Left ventricle myocardium inferior (tissue), 1 donor: ENCODE measurements around the gene MECP2. TPM values are rescaled to one million over a fixed set of nuclear protein-coding genes. Genes with fewer than 3 reads are reported as not detected.
A peak's percentile ranks its signal among the peaks of the same experiment; 100 is the strongest.

Experiments used
- DNase-seq: peaks from one replicate; pipeline ENCODE4 v3.0.0-alpha.2; 2020
- H3K27ac ChIP-seq: fragments of 200-600 bp; replicated peaks from 2 replicates; pipeline ENCODE4 v1.8.0; 2021
- H3K27me3 ChIP-seq: fragments of 200-600 bp; 2 replicates; pipeline ENCODE4 v1.8.0; 2021; ENCODE audit warnings: low read depth
- H3K36me3 ChIP-seq: fragments of 200-600 bp; 2 replicates; pipeline ENCODE4 v1.8.0; 2021
- H3K4me1 ChIP-seq: fragments of 200-600 bp; 2 replicates; pipeline ENCODE4 v1.8.0; 2021
- H3K4me3 ChIP-seq: fragments of 200-600 bp; 2 replicates; pipeline ENCODE4 v1.8.0; 2021; ENCODE audit warnings: mild to moderate bottlenecking, moderate library complexity
- H3K9me3 ChIP-seq: fragments of 200-600 bp; replicated peaks from 2 replicates; pipeline ENCODE4 v1.8.0; 2021
- CTCF ChIP-seq: fragments of 200-600 bp; IDR thresholded peaks from 2 replicates; pipeline ENCODE4 v1.8.0; 2021; ENCODE audit warnings: antibody characterized with exemption, mild to moderate bottlenecking, borderline replicate concordance
- intact Hi-C: fragments of 100-400 bp; cut with micrococcal nuclease; formaldehyde crosslinking; loops from one replicate; pipeline ENCODE4 v1.11.0; 2022
- total RNA-seq: library from RNA; stranded (reverse); fragmentation: NEBNext Ultra II Directional; extraction: Animal tissue kit (Norgen Biotek cat#: 25700); gene quantifications from one replicate; pipeline ENCODE4 v1.2.1, GENCODE V29; 2021
- donor health status: DM: no; HTN: yes; CAD: no; lungs with severe emphysema.

Gene MECP2
- total RNA-seq, 1 donor from 2014 or later, result 28.3 TPM

DNA sequence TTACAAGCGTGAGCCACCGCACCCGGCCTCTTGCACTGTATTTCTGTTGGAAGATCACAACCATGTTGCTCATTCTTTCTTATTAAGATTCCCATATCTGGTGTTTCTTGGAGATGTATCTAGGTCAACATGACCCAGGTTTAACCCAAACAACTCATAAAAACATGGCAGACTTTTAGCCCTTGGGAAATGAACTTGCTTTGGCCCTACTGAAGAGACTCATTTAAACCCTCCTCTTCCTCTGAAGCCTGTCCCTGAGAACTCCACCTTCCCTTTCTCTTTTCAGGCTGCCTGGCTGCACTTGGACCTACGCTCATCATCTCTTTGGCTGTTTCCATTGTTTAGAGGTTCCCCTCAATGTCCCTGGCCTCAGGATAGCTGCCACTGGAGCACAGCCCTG lies 23.7 kb upstream of the MECP2 start:
- Histone ChIP-seq H3K4me1 (peaks cover 16% of the 10 kb centered on the region), H3K27me3 (no peaks in the 10 kb centered on the region), H3K9me3 (no peaks in the 10 kb centered on the region), H3K27ac (peak overlapping the region; percentile 50), H3K36me3 (no peaks in the 10 kb centered on the region), H3K4me3 (no peak overlapping the region)
- no peak for DNase-seq
- no peak for TF ChIP-seq CTCF
- intact Hi-C loops, result no loop called here

- Histone ChIP-seq H3K9me3 (no peaks in the 10 kb centered on the region), H3K4me3 (no peak overlapping the region), H3K4me1 (peaks cover 16% of the 10 kb centered on the region), H3K27ac (no peak overlapping the region), H3K36me3 (no peaks in the 10 kb centered on the region), H3K27me3 (no peaks in the 10 kb centered on the region)
- DNase-seq, result no peak
- intact Hi-C loops, result no loop called here
- no peak for TF ChIP-seq CTCF
Observed at GRCh38 chrX:154120567-154120966, 23.1 kb upstream of the MECP2 start.

DNA sequence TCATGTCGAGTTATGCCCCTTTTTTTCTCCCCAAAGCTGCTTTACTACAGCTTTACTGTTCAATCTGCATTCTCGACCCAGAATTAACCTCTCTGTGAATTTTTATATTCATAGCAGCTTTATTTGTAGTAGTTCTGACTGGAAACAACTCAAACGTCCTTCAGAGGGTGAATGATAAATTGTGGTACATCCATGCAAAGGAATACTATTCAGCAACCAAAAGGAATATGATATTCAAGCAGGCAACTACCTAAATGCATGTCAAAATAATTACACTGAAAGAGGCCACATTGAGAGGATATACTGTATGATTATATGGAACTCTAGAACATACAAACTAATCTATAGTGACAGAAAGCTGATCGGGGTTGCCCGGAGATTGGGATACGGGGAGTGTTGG lies 20.0 kb upstream of the MECP2 start:
- no peaks in the 10 kb centered on the region for H3K9me3 ChIP-seq
- DNase-seq, result no peak
- H3K36me3 ChIP-seq, result no peaks in the 10 kb centered on the region
- H3K4me1 ChIP-seq, result peaks cover 4% of the 10 kb centered on the region
- no peak overlapping the region for H3K27ac ChIP-seq
- no peak overlapping the region for H3K4me3 ChIP-seq
- no peaks in the 10 kb centered on the region for H3K27me3 ChIP-seq
- TF ChIP-seq CTCF, result no peak
- intact Hi-C loops, result no loop called here

DNA sequence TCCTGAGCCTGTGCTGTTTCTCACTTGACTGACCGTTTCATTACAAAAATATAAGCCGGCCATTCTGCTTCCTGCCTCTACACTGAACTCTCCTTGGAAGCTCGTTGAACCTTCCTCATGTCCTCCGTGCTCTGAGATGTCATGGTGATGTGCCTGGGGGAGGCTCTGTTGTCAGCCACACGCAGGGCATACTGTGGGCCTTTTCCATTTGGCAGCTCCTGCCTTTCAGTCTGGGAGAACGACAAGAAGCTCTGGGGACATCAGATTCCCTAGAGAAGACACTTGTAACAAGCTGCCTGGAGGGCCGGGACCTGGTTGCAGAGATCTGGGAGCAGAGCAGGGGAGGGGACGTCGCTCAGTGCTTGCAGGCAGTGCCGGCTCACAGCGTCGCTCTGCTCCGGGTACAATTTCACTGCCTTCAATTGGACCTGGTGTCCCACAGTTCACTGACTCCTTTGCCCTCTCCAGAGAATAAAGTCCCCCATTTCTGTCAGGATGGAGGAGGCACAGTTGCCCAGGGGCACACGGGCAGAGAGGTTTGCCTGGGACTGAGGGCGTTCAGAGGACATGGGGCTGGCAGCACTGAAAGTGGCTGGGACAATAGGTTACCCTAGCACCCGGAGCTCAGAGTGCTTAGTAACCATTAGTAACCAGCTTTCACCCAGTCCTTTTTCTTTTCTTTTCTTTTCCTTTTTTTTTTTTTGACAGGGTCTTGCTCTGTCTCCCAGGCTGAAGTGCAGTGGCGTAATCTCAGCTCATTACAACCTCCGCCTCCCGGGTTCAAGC lies 19.1 kb upstream of the MECP2 start:
- intact Hi-C loops, result no loop called here
- Histone ChIP-seq H3K4me3 (no peak overlapping the region), H3K27me3 (no peaks in the 10 kb centered on the region), H3K27ac (no peak overlapping the region), H3K4me1 (no peaks in the 10 kb centered on the region), H3K9me3 (no peaks in the 10 kb centered on the region), H3K36me3 (no peaks in the 10 kb centered on the region)
- no peak for TF ChIP-seq CTCF
- DNase-seq, result no peak

DNA sequence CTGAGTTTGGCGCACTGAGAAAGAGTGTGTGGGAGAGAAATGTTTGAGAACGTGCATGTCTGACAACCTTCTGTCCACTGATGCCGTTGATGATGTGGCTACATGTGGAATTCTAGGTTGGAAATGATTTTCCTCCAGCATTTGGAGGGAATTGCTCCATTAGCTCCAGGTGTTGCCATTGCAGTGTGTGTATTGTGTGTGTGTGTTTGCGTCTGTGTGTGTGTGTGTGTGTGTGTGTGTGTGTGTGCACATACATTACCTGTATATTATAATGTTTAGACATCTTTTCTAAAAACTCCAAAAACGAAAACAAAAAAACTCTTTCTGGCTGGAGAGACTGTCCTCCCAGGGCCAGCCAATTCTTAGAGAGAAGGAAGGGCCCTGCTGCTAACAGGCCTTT lies 18.2 kb upstream of the MECP2 start:
- Histone ChIP-seq H3K4me3 (no peak overlapping the region), H3K36me3 (no peaks in the 10 kb centered on the region), H3K9me3 (no peaks in the 10 kb centered on the region), H3K27me3 (no peaks in the 10 kb centered on the region), H3K4me1 (no peaks in the 10 kb centered on the region), H3K27ac (no peak overlapping the region)
- intact Hi-C loops, result no loop called here
- no peak for DNase-seq
- no peak for TF ChIP-seq CTCF
